HepG2 (cell line): Measurements from ENCODE around the gene PIP4K2B. TPM values are rescaled to one million over a fixed set of nuclear protein-coding genes. Genes with fewer than 3 reads are reported as not detected.

ENCODE experiments used
- ATF3 ChIP-seq: sonication (generic); formaldehyde crosslinking; IDR thresholded peaks from 2 replicates; pipeline ENCODE4 v1.4.0; 2020; ENCODE audit warnings: missing genetic modification reagents
- CERS6 ChIP-seq: sonication (generic); formaldehyde crosslinking; IDR thresholded peaks from 2 replicates; pipeline ENCODE4 v1.5.0; 2020; ENCODE audit warnings: missing genetic modification reagents
- HMG20B ChIP-seq: conservative IDR thresholded peaks from 2 replicates; pipeline ENCODE4 v1.6.1; 2016; ENCODE audit warnings: missing genetic modification reagents, missing compliant biosample characterization
- MAF1 ChIP-seq: sonication (generic); formaldehyde crosslinking; IDR thresholded peaks from 2 replicates; pipeline ENCODE4 v1.5.0; 2020; ENCODE audit warnings: missing genetic modification reagents, borderline replicate concordance
- MLXIP ChIP-seq: sonication (generic); formaldehyde crosslinking; IDR thresholded peaks from 2 replicates; pipeline ENCODE4 v1.9.0; 2021; ENCODE audit warnings: missing genetic modification reagents, borderline replicate concordance
- MZF1 ChIP-seq: sonication (generic); formaldehyde crosslinking; IDR thresholded peaks from 2 replicates; pipeline ENCODE4 v1.8.1; 2023; ENCODE audit warnings: mild to moderate bottlenecking, missing genetic modification reagents, borderline replicate concordance
- RBAK ChIP-seq: sonication (generic); formaldehyde crosslinking; IDR thresholded peaks from 2 replicates; pipeline ENCODE4 v1.5.1; 2020; ENCODE audit warnings: mild to moderate bottlenecking, missing genetic modification reagents
- RFXANK ChIP-seq: IDR thresholded peaks from 2 replicates; pipeline ENCODE4 v1.6.1; 2016
- SPEN ChIP-seq: sonication (generic); formaldehyde crosslinking; IDR thresholded peaks from 2 replicates; pipeline ENCODE4 v1.5.1; 2020; ENCODE audit warnings: low read depth, mild to moderate bottlenecking, missing genetic modification reagents
- TEF ChIP-seq: sonication (generic); formaldehyde crosslinking; IDR thresholded peaks from 2 replicates; pipeline ENCODE4 v1.5.0; 2020; ENCODE audit warnings: missing genetic modification reagents
- TFE3 ChIP-seq: IDR thresholded peaks from 2 replicates; pipeline ENCODE4 v1.6.1; 2016
- ZBTB2 ChIP-seq: sonication (generic); formaldehyde crosslinking; IDR thresholded peaks from 2 replicates; pipeline ENCODE4 v1.8.0; 2022; ENCODE audit warnings: low read depth, missing genetic modification reagents
- ZBTB44 ChIP-seq: sonication (generic); formaldehyde crosslinking; IDR thresholded peaks from 2 replicates; pipeline ENCODE4 v1.4.0; 2020; ENCODE audit warnings: missing genetic modification reagents
- ZFP36 ChIP-seq: fragments of 150-350 bp; IDR thresholded peaks from 2 replicates; pipeline ENCODE4 v1.6.1; 2018; ENCODE audit warnings: borderline replicate concordance, low read length, low read depth; ENCODE audit not compliant: partially characterized antibody
- ZIK1 ChIP-seq: sonication (generic); formaldehyde crosslinking; IDR thresholded peaks from 2 replicates; pipeline ENCODE4 v1.5.0; 2020; ENCODE audit warnings: mild to moderate bottlenecking, low read depth, missing genetic modification reagents, borderline replicate concordance
- ZKSCAN1 ChIP-seq: fragments of 150-350 bp; IDR thresholded peaks from 2 replicates; pipeline ENCODE4 v1.6.1; 2014; ENCODE audit warnings: low read length
- ZNF10 ChIP-seq: sonication (generic); formaldehyde crosslinking; IDR thresholded peaks from 2 replicates; pipeline ENCODE4 v1.4.0; 2020; ENCODE audit warnings: mild to moderate bottlenecking, low read depth, missing genetic modification reagents, borderline replicate concordance
- ZNF256 ChIP-seq: sonication (generic); formaldehyde crosslinking; conservative IDR thresholded peaks from 2 replicates; pipeline ENCODE4 v1.4.0; 2020; ENCODE audit warnings: missing genetic modification reagents
- ZNF619 ChIP-seq: sonication (generic); formaldehyde crosslinking; IDR thresholded peaks from 2 replicates; pipeline ENCODE4 v1.4.0; 2020; ENCODE audit warnings: mild to moderate bottlenecking, missing genetic modification reagents
- ZNF788 ChIP-seq: sonication (generic); formaldehyde crosslinking; IDR thresholded peaks from 2 replicates; pipeline ENCODE4 v1.5.0; 2020; ENCODE audit warnings: mild to moderate bottlenecking, missing genetic modification reagents, borderline replicate concordance
- polyA plus RNA-seq, 8 experiments: library from polyadenylated mRNA; depleted of rRNA in 3 of 8; stranded (reverse) in 7 of 8; unstranded in 1 of 8; fragments of >200 nt; fragmentation: Illumina TruSeq in 4 of 8; extraction: Trizol in 4 of 8; gene quantifications; 2 replicates each; pipeline versions ENCODE4 v1.2.1 to v1.2.3, GENCODE V29; 2011 to 2016; ENCODE audit warnings: low read depth in 4 of 8, missing spikeins in 1 of 8, mixed read lengths in 1 of 8; ENCODE audit not compliant: insufficient read depth in 1 of 8
- total RNA-seq, 5 experiments: library from RNA; depleted of rRNA; stranded (reverse); fragments of >200 nt; fragmentation: Illumina TruSeq; extraction: Trizol; gene quantifications; 2 replicates each; pipeline ENCODE4 v1.2.3, GENCODE V29; 2016; ENCODE audit warnings: low read depth in 1 of 5

PIP4K2B gene
- total and polyA plus RNA-seq, 2 of the 13 experiments (the other 11 are each of a cell fraction or from before 2014, with no cell fraction given), result 20.4 to 54.0 TPM

- peak; percentile 94; the same call in 1 of the 2 replicates for TF ChIP-seq MAF1 (CRISPR knock-in tag)
- 0 out of 2 replicates have a peak, but pooled peaks have one; percentile 37 for TF ChIP-seq HMG20B (CRISPR knock-in tag)
- 0 out of 2 replicates have a peak, but pooled peaks have one; percentile 5 for TF ChIP-seq ZBTB44 (CRISPR knock-in tag)
- no peak for TF ChIP-seq TEF (CRISPR knock-in tag)
- peak; percentile 57 for TF ChIP-seq ZIK1 (CRISPR knock-in tag)
- no peak for TF ChIP-seq MZF1
- peak; percentile 48 for TF ChIP-seq ZFP36
- TF ChIP-seq ZNF619 (CRISPR knock-in tag), result 0 out of 2 replicates have a peak, but pooled peaks have one; percentile 51
- TF ChIP-seq MLXIP, result no peak
- 0 out of 2 replicates have a peak, but pooled peaks have one; percentile 76 for TF ChIP-seq ZNF256 (CRISPR knock-in tag)
- TF ChIP-seq SPEN (CRISPR knock-in tag), result no peak
- TF ChIP-seq RFXANK (CRISPR knock-in tag), result peak; percentile 35; the same call in 1 of the 2 replicates
- no peak for TF ChIP-seq RBAK (CRISPR knock-in tag)
- TF ChIP-seq ATF3 (CRISPR knock-in tag), result peak; percentile 44; the same call in 1 of the 2 replicates
- TF ChIP-seq ZNF788 (CRISPR knock-in tag), result peak; percentile 37; the same call in 1 of the 2 replicates
- TF ChIP-seq TFE3 (CRISPR knock-in tag), result 0 out of 2 replicates have a peak, but pooled peaks have one; percentile 15
- peak; percentile 74 for TF ChIP-seq ZBTB2 (CRISPR knock-in tag)
- TF ChIP-seq ZKSCAN1, result peak; percentile 71
- no peak for TF ChIP-seq CERS6
- TF ChIP-seq ZNF10, result no peak
Measured at GRCh38 chr17:38751808-38752307, 47.5 kb downstream of the PIP4K2B start (continued).
